Body of pancreas (tissue), 4 donors: ENCODE measurements around the gene HGFAC.

Source experiments
- POLR2A ChIP-seq, 3 donors: fragments of 450-650 bp; IDR thresholded peaks; one replicate each; pipeline ENCODE4 v1.6.1; 2016; ENCODE audit warnings: antibody characterized with exemption in 3 of 3, mild to moderate bottlenecking in 2 of 3
- TF ChIP-seq, protein P1 (sequence below), 7 experiments: fragments of 450-650 bp in 4 of 7; fragments of 200-600 bp in 3 of 7; sonication (generic) in 3 of 7; IDR thresholded peaks; one replicate each; pipeline ENCODE4 v1.5.1; 2016 to 2019; ENCODE audit warnings: antibody characterized with exemption in 7 of 7

GRCh38 chr4:3483471-3483921 lies 41.7 kb downstream of the HGFAC start:
- no peak for TF ChIP-seq POLR2A (IDR thresholded peaks at IDR 0.05)
- TF ChIP-seq, protein P1, sequence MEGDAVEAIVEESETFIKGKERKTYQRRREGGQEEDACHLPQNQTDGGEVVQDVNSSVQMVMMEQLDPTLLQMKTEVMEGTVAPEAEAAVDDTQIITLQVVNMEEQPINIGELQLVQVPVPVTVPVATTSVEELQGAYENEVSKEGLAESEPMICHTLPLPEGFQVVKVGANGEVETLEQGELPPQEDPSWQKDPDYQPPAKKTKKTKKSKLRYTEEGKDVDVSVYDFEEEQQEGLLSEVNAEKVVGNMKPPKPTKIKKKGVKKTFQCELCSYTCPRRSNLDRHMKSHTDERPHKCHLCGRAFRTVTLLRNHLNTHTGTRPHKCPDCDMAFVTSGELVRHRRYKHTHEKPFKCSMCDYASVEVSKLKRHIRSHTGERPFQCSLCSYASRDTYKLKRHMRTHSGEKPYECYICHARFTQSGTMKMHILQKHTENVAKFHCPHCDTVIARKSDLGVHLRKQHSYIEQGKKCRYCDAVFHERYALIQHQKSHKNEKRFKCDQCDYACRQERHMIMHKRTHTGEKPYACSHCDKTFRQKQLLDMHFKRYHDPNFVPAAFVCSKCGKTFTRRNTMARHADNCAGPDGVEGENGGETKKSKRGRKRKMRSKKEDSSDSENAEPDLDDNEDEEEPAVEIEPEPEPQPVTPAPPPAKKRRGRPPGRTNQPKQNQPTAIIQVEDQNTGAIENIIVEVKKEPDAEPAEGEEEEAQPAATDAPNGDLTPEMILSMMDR (IDR thresholded peaks at IDR 0.05), result no peak
